ENCODE results near the gene NID1. TPM values are rescaled to one million over a fixed set of nuclear protein-coding genes. Genes with fewer than 3 reads are reported as not detected.

The NID1 gene
- total and polyA plus RNA-seq, 2 donors (not counting 3 experiments of a cell fraction or from before 2014, with no cell fraction given): 87.0 to 109 TPM

DNA sequence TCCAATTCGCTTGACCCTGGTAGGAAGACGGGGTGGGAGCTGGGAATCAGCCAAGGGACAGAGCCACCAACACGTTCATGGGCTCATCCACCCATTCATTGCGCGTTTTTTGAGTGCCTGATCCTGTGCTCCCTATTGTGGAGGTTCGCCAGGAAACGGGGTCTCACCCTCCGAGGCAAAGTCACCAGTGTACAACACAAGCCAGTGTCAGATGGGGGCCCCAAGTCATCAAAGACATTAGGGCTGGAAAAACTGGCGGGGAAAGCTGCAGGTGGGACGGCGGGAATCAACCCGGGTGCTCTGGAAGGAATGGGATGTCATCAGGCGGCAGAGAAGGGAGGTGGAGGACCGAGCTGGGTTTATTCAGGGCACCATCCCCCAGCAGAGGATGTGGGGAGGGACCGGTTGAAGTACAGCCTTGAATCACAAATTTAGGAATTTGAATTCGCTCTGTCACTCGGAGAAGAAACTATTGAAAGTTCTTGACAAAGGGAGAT is 667 bp upstream of the NID1 start:
- H2AFZ ChIP-seq (ENCODE audit: low read depth, low read length): peak overlapping the region; percentile 96
- BruUV-seq (replicated peaks): no TSS peak
- FAIRE-seq (no peak), DNase-seq (ENCODE audit: low read depth, low spot score) (no peak)
- intact Hi-C loops (cut with micrococcal nuclease) (loop anchor here (1.0 to 10.0 kb wide), 6 partner anchors 21 to 561 kb away; partner anchors contain the start of genes B3GALNT2 and HEATR1), dilution Hi-C loops (cut with MboI; ENCODE audit: extremely low pct_ligation_motif_present, low sequenced_read_pairs) (no loop called here)
- peak overlapping the region; percentile 75 for H3K9ac ChIP-seq (replicated peaks; ENCODE audit: extremely low read depth, insufficient read depth, low read length)
- H3K79me2 ChIP-seq (ENCODE audit: control insufficient read depth, insufficient read depth, low read length): peaks cover 4% of the 10 kb centered on the region
- peaks cover 0 to under 1% of the 10 kb centered on the region in 2 experiments for H3K27me3 ChIP-seq (ENCODE audit: control insufficient read depth in 2 of 2, insufficient read depth in 2 of 2, low read length in 2 of 2)
- ChIA-PET CTCF (interaction anchor here (1.5 to 3.5 kb wide), 2 partner anchors 87 to 93 kb away, joined by 4 to 24 read pairs; no protein-coding TSS in a partner anchor), POLR2A (no interaction called here)
- no peaks in the 10 kb centered on the region for H3K36me3 ChIP-seq (ENCODE audit: control insufficient read depth in 2 of 2, extremely low read depth in 1 of 2, insufficient read depth in 2 of 2, low read length in 2 of 2)
- H3K9me3 ChIP-seq (replicated peaks; ENCODE audit: control insufficient read depth, insufficient read depth, low read length): no peaks in the 10 kb centered on the region
- TF ChIP-seq, protein P1, sequence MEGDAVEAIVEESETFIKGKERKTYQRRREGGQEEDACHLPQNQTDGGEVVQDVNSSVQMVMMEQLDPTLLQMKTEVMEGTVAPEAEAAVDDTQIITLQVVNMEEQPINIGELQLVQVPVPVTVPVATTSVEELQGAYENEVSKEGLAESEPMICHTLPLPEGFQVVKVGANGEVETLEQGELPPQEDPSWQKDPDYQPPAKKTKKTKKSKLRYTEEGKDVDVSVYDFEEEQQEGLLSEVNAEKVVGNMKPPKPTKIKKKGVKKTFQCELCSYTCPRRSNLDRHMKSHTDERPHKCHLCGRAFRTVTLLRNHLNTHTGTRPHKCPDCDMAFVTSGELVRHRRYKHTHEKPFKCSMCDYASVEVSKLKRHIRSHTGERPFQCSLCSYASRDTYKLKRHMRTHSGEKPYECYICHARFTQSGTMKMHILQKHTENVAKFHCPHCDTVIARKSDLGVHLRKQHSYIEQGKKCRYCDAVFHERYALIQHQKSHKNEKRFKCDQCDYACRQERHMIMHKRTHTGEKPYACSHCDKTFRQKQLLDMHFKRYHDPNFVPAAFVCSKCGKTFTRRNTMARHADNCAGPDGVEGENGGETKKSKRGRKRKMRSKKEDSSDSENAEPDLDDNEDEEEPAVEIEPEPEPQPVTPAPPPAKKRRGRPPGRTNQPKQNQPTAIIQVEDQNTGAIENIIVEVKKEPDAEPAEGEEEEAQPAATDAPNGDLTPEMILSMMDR (IDR thresholded peaks at IDR 0.05; ENCODE audit: extremely low read depth in 1 of 2, insufficient read depth in 1 of 2, low read depth in 1 of 2, low read length in 2 of 2): no peak
- TF ChIP-seq JUN (IDR thresholded peaks at IDR 0.05; ENCODE audit: borderline replicate concordance, insufficient read depth, insufficient read length, low read depth) (no peak), POLR2A (IDR thresholded peaks at IDR 0.05; ENCODE audit: low read depth, low read length) (no peak), MAX (IDR thresholded peaks at IDR 0.05; ENCODE audit: insufficient read depth, insufficient read length) (no peak), EZH2 (IDR thresholded peaks at IDR 0.05; ENCODE audit: borderline replicate concordance, low read depth, low read length, severe bottlenecking) (no peak), POLR2AphosphoS5 (IDR thresholded peaks at IDR 0.05; ENCODE audit: insufficient read depth, low read depth, low read length) (no peak), GATA2 (IDR thresholded peaks at IDR 0.05; ENCODE audit: insufficient read depth, insufficient read length, low read depth, low read length) (no peak), MYC (IDR thresholded peaks at IDR 0.05; ENCODE audit: low read depth, low read length) (no peak), FOS (IDR thresholded peaks at IDR 0.05; ENCODE audit: borderline replicate concordance, insufficient read depth, low read length) (no peak)
- peaks cover 8% of the 10 kb centered on the region for H3K4me1 ChIP-seq (ENCODE audit: control insufficient read depth, extremely low read depth, insufficient read depth, low read length)
- H3K4me2 ChIP-seq (ENCODE audit: insufficient read depth, low read length): peak overlapping the region; percentile 64
- peak overlapping the region; percentile 75 to 89 (median 89) for H3K4me3 ChIP-seq (replicated peaks in 1 of 3; ENCODE audit: insufficient read depth in 1 of 3, low read depth in 1 of 3, low read length in 3 of 3)
- no peak overlapping the region for H3K27ac ChIP-seq (ENCODE audit: insufficient read depth, low read depth, low read length)
- no peaks in the 10 kb centered on the region for H4K20me1 ChIP-seq (replicated peaks; ENCODE audit: control insufficient read depth, extremely low read depth, insufficient read depth, low read length)
- H3K9me1 ChIP-seq (replicated peaks; ENCODE audit: control insufficient read depth, extremely low read depth, insufficient read depth, low read length): no peaks in the 10 kb centered on the region

Measured in endothelial cell of umbilical vein (primary cell).